OCI-LY1 (cell line): Measurements from ENCODE around the gene NUDCD3.

ENCODE experiments used
- EZH2 ChIP-seq: fragments of 200-600 bp; sonication (generic), shearing (Covaris generic); IDR thresholded peaks from 2 replicates; pipeline ENCODE4 v1.8.0; 2017; ENCODE audit warnings: borderline replicate concordance, mixed run types, mild to moderate bottlenecking, antibody characterized with exemption, low read length, moderate library complexity, mixed read lengths
- TF ChIP-seq, protein P1 (sequence below): fragments of 200-600 bp; sonication (generic), shearing (Covaris generic); IDR thresholded peaks from 2 replicates; pipeline ENCODE4 v1.5.1; 2017; ENCODE audit warnings: mild to moderate bottlenecking, antibody characterized with exemption, low read length, moderate library complexity, mixed read lengths

DNA sequence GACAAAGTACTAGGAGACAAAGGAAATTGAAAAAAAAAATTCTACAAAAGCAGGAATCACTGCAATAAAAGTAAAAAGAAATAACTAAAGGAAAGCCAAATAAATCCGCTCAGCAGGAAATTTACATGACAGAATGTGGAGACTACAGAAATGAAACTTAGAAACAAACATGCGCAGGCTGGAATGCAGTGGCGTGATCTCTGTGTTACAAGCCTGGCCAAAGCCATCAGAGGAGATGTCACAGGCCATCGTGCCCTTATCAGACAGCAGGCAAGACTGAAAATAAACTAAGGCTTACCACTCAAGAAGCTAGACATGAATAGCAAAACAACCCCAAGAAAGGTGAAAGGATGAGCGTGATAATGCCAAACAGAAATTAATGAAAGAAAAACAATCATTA is 158.8 kb downstream of the NUDCD3 start:
- TF ChIP-seq, protein P1, sequence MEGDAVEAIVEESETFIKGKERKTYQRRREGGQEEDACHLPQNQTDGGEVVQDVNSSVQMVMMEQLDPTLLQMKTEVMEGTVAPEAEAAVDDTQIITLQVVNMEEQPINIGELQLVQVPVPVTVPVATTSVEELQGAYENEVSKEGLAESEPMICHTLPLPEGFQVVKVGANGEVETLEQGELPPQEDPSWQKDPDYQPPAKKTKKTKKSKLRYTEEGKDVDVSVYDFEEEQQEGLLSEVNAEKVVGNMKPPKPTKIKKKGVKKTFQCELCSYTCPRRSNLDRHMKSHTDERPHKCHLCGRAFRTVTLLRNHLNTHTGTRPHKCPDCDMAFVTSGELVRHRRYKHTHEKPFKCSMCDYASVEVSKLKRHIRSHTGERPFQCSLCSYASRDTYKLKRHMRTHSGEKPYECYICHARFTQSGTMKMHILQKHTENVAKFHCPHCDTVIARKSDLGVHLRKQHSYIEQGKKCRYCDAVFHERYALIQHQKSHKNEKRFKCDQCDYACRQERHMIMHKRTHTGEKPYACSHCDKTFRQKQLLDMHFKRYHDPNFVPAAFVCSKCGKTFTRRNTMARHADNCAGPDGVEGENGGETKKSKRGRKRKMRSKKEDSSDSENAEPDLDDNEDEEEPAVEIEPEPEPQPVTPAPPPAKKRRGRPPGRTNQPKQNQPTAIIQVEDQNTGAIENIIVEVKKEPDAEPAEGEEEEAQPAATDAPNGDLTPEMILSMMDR = no peak
- TF ChIP-seq EZH2 = no peak
